ENCODE results near the gene SOX21. TPM values are rescaled to one million over a fixed set of nuclear protein-coding genes. Genes with fewer than 3 reads are reported as not detected.

SOX21 gene
- total RNA-seq, 1 donor from 2014 or later = 79.5 TPM

- Mint-ChIP-seq H3K4me3 (peak overlapping the region; percentile 95), H3K27ac (ENCODE audit: unreplicated experiment) (peak overlapping the region; percentile 61), H3K4me1 (peaks cover 68% of the 10 kb centered on the region), H3K36me3 (ENCODE audit: low read depth) (peaks cover 8% of the 10 kb centered on the region), H3K27me3 (ENCODE audit: low read depth) (peaks cover 99% of the 10 kb centered on the region), H3K9me3 (no peaks in the 10 kb centered on the region)
- peak; percentile 43 for DNase-seq (ENCODE audit: low read depth, low spot score)
- TF ChIP-seq, protein P1, sequence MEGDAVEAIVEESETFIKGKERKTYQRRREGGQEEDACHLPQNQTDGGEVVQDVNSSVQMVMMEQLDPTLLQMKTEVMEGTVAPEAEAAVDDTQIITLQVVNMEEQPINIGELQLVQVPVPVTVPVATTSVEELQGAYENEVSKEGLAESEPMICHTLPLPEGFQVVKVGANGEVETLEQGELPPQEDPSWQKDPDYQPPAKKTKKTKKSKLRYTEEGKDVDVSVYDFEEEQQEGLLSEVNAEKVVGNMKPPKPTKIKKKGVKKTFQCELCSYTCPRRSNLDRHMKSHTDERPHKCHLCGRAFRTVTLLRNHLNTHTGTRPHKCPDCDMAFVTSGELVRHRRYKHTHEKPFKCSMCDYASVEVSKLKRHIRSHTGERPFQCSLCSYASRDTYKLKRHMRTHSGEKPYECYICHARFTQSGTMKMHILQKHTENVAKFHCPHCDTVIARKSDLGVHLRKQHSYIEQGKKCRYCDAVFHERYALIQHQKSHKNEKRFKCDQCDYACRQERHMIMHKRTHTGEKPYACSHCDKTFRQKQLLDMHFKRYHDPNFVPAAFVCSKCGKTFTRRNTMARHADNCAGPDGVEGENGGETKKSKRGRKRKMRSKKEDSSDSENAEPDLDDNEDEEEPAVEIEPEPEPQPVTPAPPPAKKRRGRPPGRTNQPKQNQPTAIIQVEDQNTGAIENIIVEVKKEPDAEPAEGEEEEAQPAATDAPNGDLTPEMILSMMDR (conservative IDR thresholded peaks at IDR 0.05) = no peak
These were observed 7.8 kb downstream of the SOX21 start for GRCh38 chr13:94704377-94705080.

DNA sequence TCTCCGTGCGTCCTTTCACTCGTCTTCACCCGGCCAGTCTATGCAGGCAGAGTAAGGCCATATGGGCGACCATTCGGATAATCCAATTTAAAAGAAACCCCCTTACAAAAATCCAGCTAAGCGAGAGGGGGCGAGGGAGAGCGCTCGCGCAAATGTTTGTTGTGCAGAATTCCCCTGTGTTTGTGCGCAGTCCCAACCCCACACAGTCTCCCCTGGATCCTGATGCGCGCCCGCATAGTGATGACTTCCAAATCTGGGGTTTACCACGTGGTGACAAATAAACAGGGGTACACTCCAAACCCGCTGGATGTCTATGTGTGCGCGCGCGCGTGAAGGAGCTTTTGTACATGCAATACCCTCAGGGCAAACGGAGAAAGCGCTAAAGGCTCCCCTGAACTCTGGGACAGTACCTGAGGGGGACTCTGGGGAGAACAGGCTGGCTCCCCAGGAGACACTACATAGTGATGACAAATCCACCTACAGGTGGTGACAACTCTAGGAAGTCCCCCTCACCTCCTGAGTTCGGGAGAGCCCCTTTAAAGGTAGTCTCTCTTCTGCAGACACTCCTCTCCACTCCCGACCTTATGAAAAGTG lies 8.5 kb downstream of the SOX21 start:
- H3K27ac Mint-ChIP-seq (ENCODE audit: unreplicated experiment) = peak overlapping the region; percentile 61
- peak overlapping the region; percentile 95 for H3K4me3 Mint-ChIP-seq
- peaks cover 63% of the 10 kb centered on the region for H3K4me1 Mint-ChIP-seq

GRCh38 chr13:94703271-94703670 lies 9.1 kb downstream of the SOX21 start:
- DNase-seq (ENCODE audit: low read depth, low spot score) = no peak
- TF ChIP-seq, protein P1 (conservative IDR thresholded peaks at IDR 0.05) = no peak
- Mint-ChIP-seq H3K4me3 (peak overlapping the region; percentile 95), H3K27me3 (ENCODE audit: low read depth) (peaks cover 94% of the 10 kb centered on the region), H3K27ac (ENCODE audit: unreplicated experiment) (peak overlapping the region; percentile 38), H3K36me3 (ENCODE audit: low read depth) (no peaks in the 10 kb centered on the region), H3K9me3 (no peaks in the 10 kb centered on the region), H3K4me1 (peaks cover 58% of the 10 kb centered on the region)

More for the DNA sequence above, 8.5 kb downstream of the SOX21 start:
- H3K27me3 Mint-ChIP-seq (ENCODE audit: low read depth) = peaks cover 94% of the 10 kb centered on the region
- no peaks in the 10 kb centered on the region for H3K9me3 Mint-ChIP-seq
- TF ChIP-seq, protein P1 (conservative IDR thresholded peaks at IDR 0.05) = no peak
- DNase-seq (ENCODE audit: low read depth, low spot score) = no peak
- peaks cover 5% of the 10 kb centered on the region for H3K36me3 Mint-ChIP-seq (ENCODE audit: low read depth)

GRCh38 chr13:94702181-94703041 lies 9.9 kb downstream of the SOX21 start:
- no peak for DNase-seq (ENCODE audit: low read depth, low spot score)

More at GRCh38 chr13:94702181-94703041, 9.9 kb downstream of the SOX21 start:
- peaks cover 89% of the 10 kb centered on the region for H3K27me3 Mint-ChIP-seq (ENCODE audit: low read depth)
- H3K9me3 Mint-ChIP-seq = no peaks in the 10 kb centered on the region
- TF ChIP-seq, protein P1 (conservative IDR thresholded peaks at IDR 0.05) = no peak
- peaks cover 49% of the 10 kb centered on the region for H3K4me1 Mint-ChIP-seq
- H3K36me3 Mint-ChIP-seq (ENCODE audit: low read depth) = no peaks in the 10 kb centered on the region
- H3K4me3 Mint-ChIP-seq = peak overlapping the region; percentile 95
- H3K27ac Mint-ChIP-seq (ENCODE audit: unreplicated experiment) = peak overlapping the region; percentile 3
